Coronary artery (tissue), 2 donors: ENCODE data around the gene OR2Y1.
A peak's percentile ranks its signal among the peaks of the same experiment; 100 is the strongest.
"Not testable (repeated sequence)": the region's sequence is repeated elsewhere in the genome, so short reads cannot be mapped to it uniquely, and the experiment has no call there.

Experiments
- DNase-seq: peaks from one replicate; pipeline ENCODE4 v3.0.0-alpha.2; 2017; ENCODE audit warnings: low spot score
- H3K27ac ChIP-seq, 2 donors: fragments of 200-600 bp; sonication (generic); one replicate each; pipeline ENCODE4 v1.5.1; 2016 to 2019
- H3K4me3 ChIP-seq: fragments of 200-600 bp; sonication (generic); 2 replicates; pipeline ENCODE4 v1.5.1; 2016; ENCODE audit warnings: mild to moderate bottlenecking, moderate library complexity
- CTCF ChIP-seq: fragments of 200-600 bp; sonication (generic); IDR thresholded peaks from one replicate; pipeline ENCODE4 v1.5.1; 2019; ENCODE audit warnings: antibody characterized with exemption

Gene OR2Y1

GRCh38 chr5:180739958-180740357 is at the start of gene OR2Y1:
Gene OR2Y1 (minus strand): TSS chr5:180740058. CDS start chr5:180740058, 0 bp downstream.
- no peak within 1 kb of the TSS for H3K4me3 ChIP-seq
- TF ChIP-seq CTCF: no peak
- no peak for DNase-seq
- no peak within 1 kb of the TSS for H3K27ac ChIP-seq

- not testable (repeated sequence) for H3K4me3 ChIP-seq, H3K27ac ChIP-seq, DNase-seq
These were observed 49.0 kb upstream of the OR2Y1 start for GRCh38 chr5:180788651-180789410.

GRCh38 chr5:180787711-180788431 is 48.0 kb upstream of the OR2Y1 start:
- no peak for DNase-seq
- Histone ChIP-seq H3K4me3 (no peak overlapping the region), H3K27ac (peak overlapping the region in 1 of 2 donors; percentile 86)
- no peak for TF ChIP-seq CTCF

- peak overlapping the region; percentile 28 for H3K4me3 ChIP-seq
- DNase-seq: no peak
These were observed 46.9 kb upstream of the OR2Y1 start for GRCh38 chr5:180786531-180787398.

GRCh38 chr5:180785794-180786221 is 46.0 kb upstream of the OR2Y1 start:
- TF ChIP-seq CTCF: no peak
- Histone ChIP-seq H3K4me3 (peak overlapping the region; percentile 34), H3K27ac (peak overlapping the region; percentile 76 to 86)
- DNase-seq: no peak

More at GRCh38 chr5:180786531-180787398, 46.9 kb upstream of the OR2Y1 start:
- H3K27ac ChIP-seq: peak overlapping the region; percentile 76 to 86
- no peak for TF ChIP-seq CTCF

GRCh38 chr5:180785121-180785781 is 45.4 kb upstream of the OR2Y1 start:
- TF ChIP-seq CTCF: no peak
- Histone ChIP-seq H3K4me3 (peak overlapping the region; percentile 34), H3K27ac (peak overlapping the region; percentile 76 to 86)
- DNase-seq: no peak
